Measurements from ENCODE around the gene ASB8. TPM values are rescaled to one million over a fixed set of nuclear protein-coding genes. Genes with fewer than 3 reads are reported as not detected.

The ASB8 gene
- total and polyA plus RNA-seq, 9 of the 15 experiments (the other 6 are each of a cell fraction or from before 2014, with no cell fraction given) = 13.3 to 29.0 (median 19.6) TPM

GRCh38 chr12:48157018-48157888 is at the start of gene ASB8 (continued):
- no peak; the same call in 1 of the 2 replicates for TF ChIP-seq EGR1 (conservative IDR thresholded peaks at IDR 0.05)
- TF ChIP-seq ZNF407 (IDR thresholded peaks at IDR 0.05; ENCODE audit: low read depth) = no peak
- no peak for TF ChIP-seq ILF3 (IDR thresholded peaks at IDR 0.05; ENCODE audit: borderline replicate concordance)
- no peak for TF ChIP-seq HSF4 (CRISPR knock-in tag; IDR thresholded peaks at IDR 0.05; ENCODE audit: borderline replicate concordance)
- peak; percentile 45; the same call in 1 of the 2 replicates for TF ChIP-seq MBD2 (IDR thresholded peaks at IDR 0.05; ENCODE audit: borderline replicate concordance, low read depth)
- no peak; the same call in none of the 2 replicates for TF ChIP-seq ESRRA (IDR thresholded peaks at IDR 0.05; ENCODE audit: borderline replicate concordance, low read depth)
- TF ChIP-seq ZNF431 (CRISPR knock-in tag; IDR thresholded peaks at IDR 0.05) = no peak
- TF ChIP-seq IFI16 (CRISPR knock-in tag; IDR thresholded peaks at IDR 0.05) = no peak
- no peak for TF ChIP-seq PRMT5 (CRISPR knock-in tag; IDR thresholded peaks at IDR 0.05)
- no peak for TF ChIP-seq GTF2B (IDR thresholded peaks at IDR 0.05; ENCODE audit: extremely low read depth, insufficient read length)
- no peak for TF ChIP-seq ELK3 (CRISPR knock-in tag; IDR thresholded peaks at IDR 0.05)
- peak; percentile 64 for TF ChIP-seq ZNF384 (IDR thresholded peaks at IDR 0.05; ENCODE audit: low read depth, low read length)
- peak; percentile 45; the same call in 1 of the 2 replicates for TF ChIP-seq SIN3B (IDR thresholded peaks at IDR 0.05; ENCODE audit: low read depth)
- no peak for TF ChIP-seq SIRT6 (IDR thresholded peaks at IDR 0.05; ENCODE audit: low read depth, low read length)
- TF ChIP-seq CGGBP1 (CRISPR knock-in tag; IDR thresholded peaks at IDR 0.05) = no peak
- TF ChIP-seq PHB (CRISPR knock-in tag; IDR thresholded peaks at IDR 0.05) = no peak
